Panc1 (cell line): ENCODE results near the gene TMEM63B.

Experiments
- CTCF ChIP-seq: fragments of 450-650 bp; IDR thresholded peaks from 2 replicates; pipeline ENCODE4 v1.5.1; 2017; ENCODE audit warnings: mild to moderate bottlenecking
- POLR2AphosphoS5 ChIP-seq: IDR thresholded peaks from 2 replicates; pipeline ENCODE4 v1.6.1; 2012; ENCODE audit warnings: mild to moderate bottlenecking, low read depth, low read length, moderate library complexity
- REST ChIP-seq, 2 experiments: IDR thresholded peaks; 2 replicates each; pipeline ENCODE4 v1.6.1; 2011 to 2012; ENCODE audit warnings: low read depth in 2 of 2, control low read depth in 1 of 2, low read length in 1 of 2, mild to moderate bottlenecking in 1 of 2, moderate library complexity in 1 of 2; ENCODE audit not compliant: insufficient read depth in 1 of 2
- SIN3A ChIP-seq: IDR thresholded peaks from 2 replicates; pipeline ENCODE4 v1.6.1; 2012; ENCODE audit warnings: low read depth, mild to moderate bottlenecking, low read length, moderate library complexity, borderline replicate concordance; ENCODE audit not compliant: insufficient read depth

- TF ChIP-seq REST (IDR thresholded peaks at IDR 0.05; ENCODE audit: insufficient read depth in 1 of 2, low read depth in 2 of 2, low read length in 1 of 2): no peak
- TF ChIP-seq CTCF: no peak
- TF ChIP-seq POLR2AphosphoS5: no peak
- TF ChIP-seq SIN3A: no peak
Measured at GRCh38 chr6:44085219-44085618, 42.1 kb upstream of the TMEM63B start.
